ENCODE results near the gene SUGCT.

The SUGCT gene

GRCh38 chr7:40482845-40483244 lies 348.0 kb downstream of the SUGCT start:
- no peak for DNase-seq

GRCh38 chr7:40483630-40484029 lies 348.8 kb downstream of the SUGCT start:
- no peak for DNase-seq

DNA sequence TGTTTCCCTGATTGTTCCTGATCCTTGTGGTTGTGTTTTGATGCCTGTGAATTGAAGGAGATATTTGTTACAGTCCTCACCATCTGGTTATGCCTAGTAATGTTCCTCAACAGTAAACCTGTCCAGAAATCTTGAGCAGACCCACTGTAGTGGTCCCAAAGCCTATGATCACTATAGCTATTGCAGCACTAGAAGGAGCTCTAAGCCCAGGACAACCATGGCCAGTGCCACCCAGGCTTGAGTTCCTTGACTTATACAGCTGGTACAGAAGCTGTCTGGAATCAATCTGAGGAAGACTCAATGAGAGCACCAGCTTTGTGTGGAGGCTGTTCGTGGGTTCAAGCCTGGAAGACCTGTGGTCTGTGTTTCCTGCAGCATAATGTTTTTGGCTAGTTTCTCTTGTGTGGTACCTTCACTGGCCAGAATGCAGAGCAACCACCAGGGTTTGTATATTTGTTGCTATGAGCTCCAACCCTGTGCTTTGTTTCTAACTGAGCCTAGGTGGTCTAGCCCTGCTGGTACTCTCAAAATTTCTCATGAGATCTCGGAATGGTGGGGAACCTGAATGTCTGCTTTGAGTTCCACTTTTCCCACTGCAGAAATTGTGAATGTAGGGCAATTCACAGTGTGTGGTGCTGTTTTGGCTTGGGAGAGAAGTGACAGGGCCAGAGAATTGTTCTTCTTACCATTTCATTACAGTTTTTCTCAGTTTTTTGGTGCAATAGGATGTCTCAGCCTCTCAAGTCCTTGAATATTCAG lies 355.2 kb downstream of the SUGCT start:
- no peak for DNase-seq

- no peak for DNase-seq
These were observed 355.8 kb downstream of the SUGCT start for GRCh38 chr7:40490603-40490924.

DNA sequence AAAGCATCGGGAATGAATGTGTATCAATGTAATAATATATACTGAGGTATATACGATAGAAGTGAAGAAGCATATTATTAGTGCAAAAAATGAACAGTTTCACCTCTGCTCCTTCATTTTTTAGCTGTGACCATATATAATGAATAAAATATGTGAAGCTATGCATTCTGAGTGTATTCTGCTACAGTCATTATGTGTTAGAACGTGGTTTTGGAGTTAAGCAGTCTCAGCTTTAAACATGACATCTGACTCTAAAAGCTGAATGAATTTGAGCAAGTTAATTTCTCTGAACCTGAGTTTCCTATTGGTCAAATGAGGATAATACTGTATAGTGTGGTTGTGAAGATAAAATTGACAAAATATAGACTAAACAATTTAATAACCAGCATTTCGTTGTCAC lies 358.1 kb downstream of the SUGCT start:
- DNase-seq: no peak

GRCh38 chr7:40493609-40494051 lies 358.8 kb downstream of the SUGCT start:
- no peak for DNase-seq

DNA sequence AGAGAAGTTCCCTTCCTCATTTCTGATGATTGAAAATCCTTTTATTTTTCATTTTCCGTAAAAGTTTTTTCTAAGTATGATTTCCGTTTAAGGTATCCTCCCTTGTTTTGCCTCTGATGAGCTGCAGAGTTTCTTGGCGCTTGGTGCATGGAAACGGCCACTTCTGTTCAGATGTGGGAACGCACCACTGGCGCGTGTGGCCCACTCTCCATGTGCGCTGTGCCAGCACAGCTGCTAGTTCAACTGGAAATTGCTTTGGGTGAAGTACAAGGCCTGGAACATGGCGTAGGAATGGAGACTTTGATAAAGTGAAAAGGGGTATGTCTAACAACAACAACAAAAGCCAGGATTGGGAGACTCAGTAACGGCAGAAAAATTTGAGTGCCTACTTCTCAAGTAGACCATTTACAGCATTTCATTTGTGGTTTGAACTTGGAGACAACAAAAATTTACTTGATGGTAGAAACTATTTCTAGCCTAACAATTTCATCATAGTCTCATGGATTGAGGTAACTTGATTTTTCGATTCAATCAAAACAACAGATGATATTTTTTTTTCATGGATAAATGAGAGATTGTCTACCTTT lies 364.2 kb downstream of the SUGCT start:
- no peak for DNase-seq

GRCh38 chr7:40499718-40500117 lies 364.9 kb downstream of the SUGCT start:
- no peak for DNase-seq

DNA sequence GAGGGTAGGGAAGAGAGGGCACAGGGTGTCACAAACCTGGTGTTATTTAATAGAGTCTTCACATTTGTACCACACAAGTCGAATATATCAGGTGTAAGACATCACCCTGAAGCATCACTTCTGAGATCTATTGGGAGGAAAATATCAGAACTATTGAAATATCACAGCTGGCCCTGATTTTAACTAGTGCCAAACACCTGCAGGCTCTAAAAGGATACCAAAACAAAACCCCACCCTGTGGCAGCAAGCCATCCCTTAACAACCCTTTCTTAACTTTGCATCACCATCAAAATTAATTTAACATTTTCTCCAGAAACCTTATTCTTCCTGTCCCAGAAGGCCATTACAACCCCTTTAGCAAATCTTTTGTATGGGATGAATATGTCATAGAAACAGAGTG lies 365.4 kb downstream of the SUGCT start:
- no peak for DNase-seq

DNA sequence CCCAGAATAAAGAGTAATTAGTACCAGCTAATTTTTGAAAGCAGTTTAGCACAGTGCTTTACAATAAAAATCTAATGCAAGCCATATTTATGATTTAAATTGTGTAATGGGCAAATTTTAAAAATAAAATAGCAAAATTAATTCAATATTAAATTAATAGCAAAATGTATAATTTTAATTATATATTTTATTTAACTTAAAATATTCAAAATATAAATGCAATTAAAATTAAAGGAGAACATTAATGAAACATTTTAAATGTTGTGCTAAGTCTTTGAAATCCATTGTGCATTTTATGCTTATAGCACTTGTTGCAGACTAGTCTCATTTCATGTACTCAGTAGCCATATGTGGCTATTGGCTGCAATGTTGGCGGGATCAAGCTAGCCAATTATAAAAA lies 367.6 kb downstream of the SUGCT start:
- no peak for DNase-seq

DNA sequence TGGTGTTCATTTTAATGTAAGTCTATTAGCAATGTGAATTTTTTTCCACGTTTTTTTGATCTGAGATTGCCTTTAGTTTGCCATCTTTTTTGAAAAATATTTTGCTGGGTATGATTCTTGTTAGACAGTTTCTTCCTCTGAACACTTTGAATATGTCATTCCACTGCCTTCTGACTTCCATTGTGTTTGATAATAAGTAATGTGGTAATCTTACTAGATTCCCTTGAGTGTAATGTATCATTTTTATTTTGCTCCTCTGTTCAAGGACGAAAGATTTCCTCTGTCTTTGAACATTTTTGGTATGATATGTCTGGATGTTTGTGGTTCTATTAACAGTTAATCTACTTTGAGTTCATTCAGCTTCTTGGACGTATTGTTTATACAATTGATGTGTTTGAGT lies 371.4 kb downstream of the SUGCT start:
- DNase-seq: no peak

DNA sequence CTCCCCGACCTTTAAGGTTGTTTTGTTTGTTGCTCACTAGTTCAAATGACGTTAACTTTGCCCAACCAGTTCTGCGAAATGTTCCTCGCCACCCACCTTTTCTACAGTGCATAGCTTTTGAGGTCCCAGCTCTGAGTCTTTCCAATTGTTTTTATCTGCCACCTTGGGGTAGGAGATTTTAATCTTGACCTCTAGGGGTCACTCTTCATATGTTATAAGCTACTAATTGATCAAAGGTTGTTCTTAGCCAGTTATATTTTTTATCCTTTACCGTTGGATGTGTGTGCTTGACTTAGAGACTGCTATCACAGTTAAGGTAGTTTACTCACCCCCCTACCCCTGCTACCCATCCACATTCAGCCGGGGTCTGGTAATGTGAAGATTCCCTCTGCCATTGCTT lies 372.4 kb downstream of the SUGCT start:
- DNase-seq: no peak

DNA sequence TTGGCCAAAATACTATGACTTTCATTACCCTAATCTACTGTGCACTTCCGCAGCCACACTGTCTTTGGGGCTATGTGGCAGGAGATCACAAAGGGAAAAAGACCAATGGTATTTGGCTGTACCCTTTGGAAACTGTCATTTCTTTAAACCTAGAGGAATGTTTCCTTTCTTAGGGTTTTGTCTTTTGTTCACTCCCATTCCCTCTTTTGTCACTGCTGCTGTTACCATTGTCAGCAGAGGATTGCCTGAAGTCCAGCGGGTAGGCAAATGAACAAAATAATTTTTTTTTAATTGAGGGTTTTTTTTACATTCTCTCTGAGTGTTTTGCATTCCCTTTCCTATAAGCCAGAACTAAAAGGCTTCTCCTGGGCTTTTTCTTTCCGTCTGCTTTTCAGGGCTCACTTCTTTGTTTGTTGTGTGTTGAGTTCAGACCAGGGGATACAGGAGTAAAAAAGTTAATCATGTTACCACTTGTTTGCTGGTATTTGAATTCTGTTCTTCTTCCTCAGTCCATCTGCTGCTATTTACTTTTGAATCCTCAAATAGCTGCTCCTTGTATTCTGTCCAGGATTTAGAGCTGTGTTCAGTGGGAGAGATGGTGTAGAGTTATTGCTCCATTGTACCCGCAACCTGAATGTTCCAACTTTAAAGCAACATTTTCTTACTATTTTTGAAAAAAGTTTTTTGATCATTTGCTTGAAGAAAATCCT lies 374.6 kb downstream of the SUGCT start:
- no peak for DNase-seq

- no peak for DNase-seq
These were observed 381.6 kb downstream of the SUGCT start for GRCh38 chr7:40516376-40516775.

DNA sequence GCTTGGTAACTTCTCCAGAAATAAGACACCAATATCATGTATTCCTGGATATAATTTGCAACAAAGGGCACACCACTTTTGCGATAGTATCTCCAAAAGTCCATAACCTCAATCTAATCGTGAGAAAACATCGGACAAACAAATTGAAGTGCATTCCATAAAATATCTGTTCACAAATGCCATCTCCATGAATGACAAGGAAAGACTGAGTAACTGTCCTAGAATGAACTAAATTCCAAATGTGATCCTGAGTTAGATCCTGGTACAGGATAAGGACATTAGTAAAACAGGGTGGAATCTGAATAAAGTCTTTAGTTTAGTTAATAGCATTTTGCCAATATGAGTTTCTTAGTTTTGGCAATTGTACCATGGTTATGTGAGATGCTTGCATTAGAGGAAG lies 384.2 kb downstream of the SUGCT start:
- DNase-seq: no peak

DNA sequence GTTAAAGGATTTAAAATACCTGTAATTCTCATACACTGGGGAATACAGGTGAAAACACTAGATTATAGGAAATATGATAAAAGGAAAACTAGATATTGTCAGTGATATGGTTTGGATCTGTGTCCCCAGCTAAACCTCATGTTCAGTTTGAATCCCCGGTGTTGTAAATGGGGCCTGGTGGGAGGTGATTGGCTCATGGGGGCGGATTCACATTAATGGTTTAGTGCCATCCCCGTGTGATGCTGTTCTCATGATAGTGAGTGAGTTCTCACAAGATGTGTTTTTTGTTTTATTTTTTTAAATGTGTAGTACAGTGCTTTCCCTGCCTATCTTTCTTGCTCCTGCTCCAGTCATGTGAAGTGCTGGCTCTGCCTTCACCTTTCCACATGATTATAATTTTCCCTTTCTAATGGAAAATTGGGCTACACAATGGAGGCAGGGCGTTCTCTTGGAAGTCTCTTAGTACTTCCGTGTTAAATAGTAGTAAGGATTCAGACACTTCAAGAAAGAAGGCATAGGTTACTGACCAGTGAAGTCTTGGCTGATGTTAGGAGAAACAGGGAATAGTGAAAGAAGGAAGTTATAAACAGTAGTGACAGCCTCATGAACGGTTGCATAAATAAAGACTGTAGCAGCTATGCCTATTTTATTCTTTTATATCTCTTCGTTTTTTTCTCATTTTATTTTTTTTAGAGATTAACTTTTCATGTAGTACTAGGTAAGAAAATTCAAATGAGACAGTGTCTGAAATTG lies 386.4 kb downstream of the SUGCT start:
- DNase-seq: no peak

- DNase-seq: no peak
These were observed 391.0 kb downstream of the SUGCT start for GRCh38 chr7:40525764-40526163.

DNA sequence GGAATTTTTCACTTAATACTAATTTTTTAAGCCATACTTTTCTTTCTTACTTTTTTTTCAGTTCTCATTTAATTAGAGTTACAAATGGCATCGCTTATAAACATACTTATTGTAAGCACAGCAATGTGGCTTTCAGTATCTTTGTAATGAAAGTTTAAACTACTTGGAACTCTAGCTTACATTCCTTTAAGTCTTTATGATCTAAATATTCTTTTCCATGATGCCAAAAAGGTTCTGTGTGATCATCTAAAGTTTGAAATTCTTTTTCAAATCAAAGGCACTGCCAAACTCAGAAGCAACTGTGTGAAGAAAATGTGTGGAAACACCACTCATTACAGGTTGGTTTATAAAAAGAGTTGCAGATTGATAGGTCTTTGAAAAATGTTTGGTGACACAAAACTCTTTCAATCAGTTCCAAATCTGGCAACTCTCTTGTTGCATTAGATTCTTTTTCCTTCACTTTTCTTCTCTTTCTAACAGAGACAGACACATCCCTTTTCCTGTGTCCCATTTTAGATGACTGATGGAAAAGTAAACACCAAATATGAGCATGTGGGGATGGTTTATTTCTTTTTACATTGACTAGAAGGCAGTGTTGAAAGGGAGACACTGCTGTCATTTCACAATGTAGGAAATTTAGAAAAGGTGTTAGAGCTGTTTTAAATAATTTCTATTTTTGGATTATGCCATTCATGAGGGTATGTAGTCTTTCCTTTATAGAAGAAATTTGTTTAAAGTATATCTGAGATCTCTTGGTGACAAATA lies 392.3 kb downstream of the SUGCT start:
- no peak for DNase-seq

GRCh38 chr7:40527723-40528122 lies 392.9 kb downstream of the SUGCT start:
- DNase-seq: no peak

GRCh38 chr7:40530292-40530691 lies 395.5 kb downstream of the SUGCT start:
- DNase-seq: no peak

DNA sequence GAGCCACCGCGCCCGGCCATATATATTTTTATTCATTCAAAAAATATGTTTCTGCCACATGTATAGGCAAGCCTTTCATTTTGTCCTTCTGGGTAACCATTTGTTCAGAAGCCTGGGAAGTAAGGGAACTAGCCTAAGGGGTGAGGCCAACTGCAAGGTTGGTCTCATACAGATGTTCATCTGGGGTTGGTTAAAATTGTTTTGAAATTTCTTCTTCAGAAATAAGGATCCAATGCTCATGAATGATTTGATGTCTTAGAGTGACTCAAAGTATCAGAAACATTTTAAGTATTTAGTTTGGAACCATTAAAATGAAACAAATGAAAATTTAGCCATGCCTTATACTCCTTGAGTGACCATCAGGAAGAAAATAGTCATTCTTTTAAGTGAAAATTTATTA lies 397.2 kb downstream of the SUGCT start:
- no peak for DNase-seq

- no peak for DNase-seq
These were observed 400.9 kb downstream of the SUGCT start for GRCh38 chr7:40535678-40536077.

- DNase-seq: no peak
These were observed 401.6 kb downstream of the SUGCT start for GRCh38 chr7:40536421-40536820.
